Breast epithelium (tissue), 4 donors: Measurements from ENCODE around the gene FRMD4A. TPM values are rescaled to one million over a fixed set of nuclear protein-coding genes. Genes with fewer than 3 reads are reported as not detected.

Source experiments
- DNase-seq, 2 donors: peaks; one replicate each; pipeline ENCODE4 v3.0.0-alpha.2; 2019; ENCODE audit warnings: low spot score in 2 of 2
- H3K27ac ChIP-seq, 2 donors: fragments of 200-600 bp; sonication (generic) in 1 of 2; one replicate each; pipeline ENCODE4 v1.5.1; 2016 to 2019; ENCODE audit warnings: mild to moderate bottlenecking in 1 of 2
- H3K27me3 ChIP-seq, 2 donors: fragments of 200-600 bp; sonication (generic) in 1 of 2; one replicate each; pipeline versions ENCODE4 v1.5.1 to v1.6.0; 2017 to 2019; ENCODE audit warnings: control low read depth in 1 of 2, mild to moderate bottlenecking in 1 of 2
- H3K36me3 ChIP-seq: fragments of 200-600 bp; one replicate; pipeline ENCODE4 v1.5.1; 2019
- H3K4me1 ChIP-seq, 2 donors: fragments of 200-600 bp; sonication (generic); one replicate each; pipeline ENCODE4 v1.5.1; 2016 to 2019; ENCODE audit warnings: control low read depth in 1 of 2
- H3K4me3 ChIP-seq, 3 donors: fragments of 200-600 bp; sonication (generic); 1 replicate in 2 of 3; 2 replicates in 1 of 3; pipeline ENCODE4 v1.5.1; 2016 to 2019; ENCODE audit warnings: mild to moderate bottlenecking in 3 of 3, moderate library complexity in 2 of 3
- H3K9me3 ChIP-seq, 2 donors: fragments of 200-600 bp; sonication (generic) in 1 of 2; one replicate each; pipeline ENCODE4 v1.5.1; 2016 to 2019; ENCODE audit warnings: control low read depth in 1 of 2
- CTCF ChIP-seq, 3 donors: fragments of 450-650 bp; IDR thresholded peaks; one replicate each; pipeline ENCODE4 v1.5.1; 2016 to 2017; ENCODE audit warnings: antibody characterized with exemption in 3 of 3, mild to moderate bottlenecking in 3 of 3, moderate library complexity in 3 of 3
- POLR2A ChIP-seq: fragments of 450-650 bp; IDR thresholded peaks from one replicate; pipeline ENCODE4 v1.6.1; 2016; ENCODE audit warnings: antibody characterized with exemption, mild to moderate bottlenecking, moderate library complexity
- POLR2AphosphoS5 ChIP-seq, 3 donors: sonication (generic); formaldehyde crosslinking; IDR thresholded peaks; one replicate each; pipeline ENCODE4 v1.6.1; 2017; ENCODE audit warnings: antibody characterized with exemption in 3 of 3
- intact Hi-C: fragments of 100-400 bp; cut with DNase I; formaldehyde crosslinking; loops from one replicate; pipeline ENCODE4 v1.15.1; 2023; ENCODE audit warnings: low total_unique reads
- total RNA-seq, 3 donors: library from RNA; depleted of rRNA; stranded (reverse); fragments of >200 nt; gene quantifications; one replicate each; pipeline ENCODE4 v1.1.0, GENCODE V29; 2016

FRMD4A gene
- total RNA-seq, 3 donors from 2014 or later, result 27.5 to 107 (median 34.4) TPM

DNA sequence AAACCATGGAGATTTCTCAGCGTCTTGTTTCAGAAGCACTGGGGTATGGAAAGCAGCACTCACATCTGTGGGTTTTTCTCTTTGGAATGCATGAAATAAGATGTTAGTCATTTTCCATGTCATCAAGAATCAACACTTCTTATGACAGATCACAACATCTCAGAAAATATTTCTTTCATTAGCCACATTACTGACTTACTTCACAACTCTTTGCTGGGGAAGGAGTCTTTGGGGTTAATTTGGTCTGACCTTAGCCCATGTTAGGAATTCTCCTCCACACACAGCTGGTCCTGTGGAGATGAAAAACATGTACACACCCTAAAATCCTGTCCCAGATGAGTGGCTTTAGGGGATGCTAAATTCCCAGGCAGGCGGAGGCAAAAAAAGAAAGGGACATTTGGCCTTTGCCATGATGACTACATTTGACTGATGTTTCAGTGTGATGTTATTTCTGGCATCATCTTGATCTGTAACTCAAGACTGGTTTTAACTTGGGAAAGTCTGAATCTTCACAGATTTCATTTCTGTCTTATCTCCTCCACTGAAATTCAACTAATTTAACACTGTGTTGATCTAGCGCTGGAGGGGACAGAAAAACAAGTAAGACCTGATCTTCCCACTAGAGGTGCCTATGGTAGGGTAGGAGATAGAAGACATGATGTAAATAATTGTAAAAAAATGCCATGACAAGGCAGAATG is 380.7 kb downstream of the FRMD4A start:
- TF ChIP-seq POLR2AphosphoS5 (IDR thresholded peaks at IDR 0.05) (no peak), CTCF (IDR thresholded peaks at IDR 0.05) (no peak)
- no peak for DNase-seq
- no peaks in the 10 kb centered on the region for H3K9me3 ChIP-seq
- no peaks in the 10 kb centered on the region for H3K36me3 ChIP-seq
- H3K27me3 ChIP-seq, result no peaks in the 10 kb centered on the region
- H3K27ac ChIP-seq, result peak overlapping the region in 1 of 2 donors; percentile 66
- intact Hi-C loops, result no loop called here
- H3K4me1 ChIP-seq, result no peaks in the 10 kb centered on the region
- H3K4me3 ChIP-seq, result no peak overlapping the region

GRCh38 chr10:13946209-13946460 is 384.6 kb downstream of the FRMD4A start:
- Histone ChIP-seq H3K9me3 (no peaks in the 10 kb centered on the region), H3K4me1 (no peaks in the 10 kb centered on the region), H3K27ac (peak overlapping the region in 1 of 2 donors; percentile 22), H3K27me3 (no peaks in the 10 kb centered on the region), H3K36me3 (no peaks in the 10 kb centered on the region), H3K4me3 (no peak overlapping the region)
- DNase-seq, result no peak
- intact Hi-C loops, result no loop called here
- TF ChIP-seq POLR2AphosphoS5 (IDR thresholded peaks at IDR 0.05), result no peak
- TF ChIP-seq POLR2A, result no peak
- TF ChIP-seq CTCF (IDR thresholded peaks at IDR 0.05), result no peak

DNA sequence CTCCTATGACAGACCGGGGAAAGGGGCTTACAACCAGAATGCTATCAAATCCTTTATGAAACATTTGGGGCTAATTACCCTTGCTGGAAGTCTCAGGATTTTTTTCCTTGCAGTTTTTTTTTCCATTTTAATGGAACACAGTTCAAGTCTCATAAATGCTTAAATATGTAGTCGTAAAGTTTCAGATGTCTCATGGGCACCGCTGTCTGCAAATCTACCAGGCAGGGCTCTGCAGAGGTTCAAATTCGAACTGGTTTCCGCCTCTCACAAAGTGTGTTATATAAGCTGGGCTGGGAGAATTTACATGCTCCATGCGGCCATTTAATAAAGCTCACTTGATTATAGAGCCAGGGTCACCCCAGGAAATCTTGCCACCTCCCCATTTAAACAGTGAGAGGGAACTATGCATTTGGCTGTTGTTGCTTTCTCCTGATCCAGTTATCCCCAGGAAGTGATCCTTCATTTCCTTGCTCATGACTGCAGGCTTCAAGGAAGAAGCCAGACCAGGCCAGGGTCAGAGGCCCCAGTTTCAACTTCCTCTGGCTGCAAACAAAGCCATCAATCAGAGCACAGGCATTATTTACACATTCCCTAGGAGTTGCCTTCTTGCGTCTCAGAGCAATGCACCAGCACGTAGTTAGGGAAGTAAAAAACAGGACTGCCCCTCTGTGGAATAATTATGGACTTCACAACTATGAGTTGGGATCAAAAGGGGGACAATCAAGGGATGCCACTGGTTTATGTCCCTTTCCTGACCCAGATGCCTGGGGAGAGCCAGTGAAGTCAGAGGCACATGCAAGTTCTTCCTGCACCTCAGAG is 385.1 kb downstream of the FRMD4A start:
- DNase-seq, result no peak
- TF ChIP-seq POLR2AphosphoS5 (IDR thresholded peaks at IDR 0.05) (no peak), POLR2A (no peak), CTCF (IDR thresholded peaks at IDR 0.05) (no peak)

DNA sequence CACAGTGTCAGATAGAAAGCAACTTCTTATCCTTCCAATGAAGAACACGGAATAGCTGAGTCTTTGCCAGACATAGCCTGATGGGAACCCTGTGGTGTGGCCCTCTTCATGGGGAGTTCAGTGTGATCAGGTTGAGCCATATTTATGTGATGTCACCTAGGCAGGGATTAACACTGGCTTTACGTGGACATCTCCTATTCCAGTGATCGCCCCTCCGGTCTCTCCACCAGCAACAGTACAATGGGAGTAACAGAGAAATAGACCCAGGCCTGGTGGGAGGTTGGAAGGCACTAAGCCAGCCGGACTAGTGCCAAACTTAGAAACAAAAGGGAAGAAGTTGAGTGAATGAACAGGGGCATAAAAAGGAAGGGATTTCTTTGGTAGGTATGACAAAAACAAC is 385.9 kb downstream of the FRMD4A start:
- intact Hi-C loops, result no loop called here
- no peaks in the 10 kb centered on the region for H3K4me1 ChIP-seq
- H3K27me3 ChIP-seq, result no peaks in the 10 kb centered on the region
- H3K27ac ChIP-seq, result no peak overlapping the region
- no peak for TF ChIP-seq POLR2A
- no peak for TF ChIP-seq POLR2AphosphoS5 (IDR thresholded peaks at IDR 0.05)
- no peak for TF ChIP-seq CTCF (IDR thresholded peaks at IDR 0.05)
- DNase-seq, result no peak
- H3K36me3 ChIP-seq, result no peaks in the 10 kb centered on the region
- no peaks in the 10 kb centered on the region for H3K9me3 ChIP-seq
- no peak overlapping the region for H3K4me3 ChIP-seq

More for the DNA sequence above, 385.1 kb downstream of the FRMD4A start:
- peak overlapping the region in 1 of 2 donors; percentile 22 for H3K27ac ChIP-seq
- no peaks in the 10 kb centered on the region for H3K4me1 ChIP-seq
- intact Hi-C loops, result no loop called here
- no peaks in the 10 kb centered on the region for H3K9me3 ChIP-seq
- H3K27me3 ChIP-seq, result no peaks in the 10 kb centered on the region
- H3K4me3 ChIP-seq, result no peak overlapping the region
- no peaks in the 10 kb centered on the region for H3K36me3 ChIP-seq

DNA sequence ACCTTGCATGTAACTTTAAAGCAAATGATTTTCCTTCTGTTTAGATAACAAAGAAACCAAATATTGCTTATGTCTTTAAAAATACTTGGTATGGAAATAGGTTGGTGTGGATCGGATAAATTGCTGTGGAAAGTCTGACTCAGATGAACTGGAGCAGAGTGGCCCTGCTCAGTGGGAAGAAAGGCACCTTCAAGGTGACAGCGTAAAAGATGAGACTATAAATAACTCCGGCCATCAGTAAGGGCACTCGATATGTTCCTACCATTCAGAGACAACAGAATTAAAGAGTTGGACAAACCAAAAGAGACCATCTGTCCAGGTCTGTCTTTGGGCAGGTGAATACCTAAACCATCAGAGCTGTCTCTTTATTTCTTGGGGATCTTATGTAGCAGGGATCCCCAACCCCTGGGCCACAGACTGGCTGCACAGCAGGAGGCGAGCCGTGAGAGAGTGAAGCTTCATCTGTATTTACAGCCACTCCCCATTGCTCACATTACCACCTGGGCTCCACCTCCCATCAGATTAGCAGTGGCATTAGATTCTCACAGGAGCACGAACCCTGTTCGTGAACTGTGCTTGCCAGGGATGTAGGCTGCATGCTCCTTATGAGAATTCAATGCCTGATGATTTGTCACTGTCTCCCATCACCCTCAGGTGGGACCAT is 386.9 kb downstream of the FRMD4A start:
- no peak overlapping the region for H3K27ac ChIP-seq
- no peaks in the 10 kb centered on the region for H3K27me3 ChIP-seq
- intact Hi-C loops, result no loop called here
- H3K36me3 ChIP-seq, result no peaks in the 10 kb centered on the region
- DNase-seq, result no peak
- no peak overlapping the region for H3K4me3 ChIP-seq
- H3K4me1 ChIP-seq, result no peaks in the 10 kb centered on the region
- H3K9me3 ChIP-seq, result no peaks in the 10 kb centered on the region
- no peak for TF ChIP-seq POLR2AphosphoS5 (IDR thresholded peaks at IDR 0.05)
- no peak for TF ChIP-seq CTCF (IDR thresholded peaks at IDR 0.05)
- no peak for TF ChIP-seq POLR2A
